Measurements from ENCODE around the gene GAS2L2. TPM values are rescaled to one million over a fixed set of nuclear protein-coding genes. Genes with fewer than 3 reads are reported as not detected.
"Not testable (repeated sequence)": the region's sequence is repeated elsewhere in the genome, so short reads cannot be mapped to it uniquely, and the experiment has no call there.

The GAS2L2 gene
- total RNA-seq, 2 donors from 2014 or later: 0.09 TPM; not detected in 1

- no peak for DNase-seq
- WGBS, 2 experiments (ENCODE audit: insufficient coverage in 1 of 2, insufficient read length in 1 of 2): 100% methylated on average over 1 of the region's 1 CpG; no CpG with 5 or more reads in 1 of the 2 experiments
- Histone ChIP-seq H3K27ac (ENCODE audit: low read depth, low read length) (no peak within 1 kb of the TSS), H3K4me1 (ENCODE audit: control insufficient read depth, insufficient read depth, low read length) (no peaks in the 10 kb centered on the region), H3K36me3 (ENCODE audit: control insufficient read depth, insufficient read depth, low read length) (no peaks in the 10 kb centered on the region), H3K9me3 (ENCODE audit: control insufficient read depth, low read length) (no peaks in the 10 kb centered on the region), H3K9ac (ENCODE audit: extremely low read depth, low read length, poor library complexity, severe bottlenecking) (no peak within 1 kb of the TSS), H3K4me3 (ENCODE audit: low read length) (no peak within 1 kb of the TSS), H3K27me3 (ENCODE audit: control insufficient read depth, insufficient read depth, low read length, poor library complexity, severe bottlenecking) (no peaks in the 10 kb centered on the region)
- H3K4me3 Mint-ChIP-seq: no peak within 1 kb of the TSS
- no peak for TF ChIP-seq CTCF (conservative IDR thresholded peaks at IDR 0.05)
- H3K27me3 Mint-ChIP-seq (ENCODE audit: insufficient read depth): peaks cover 11% of the 10 kb centered on the region
- peaks cover 6% of the 10 kb centered on the region for H3K4me1 Mint-ChIP-seq
- no peaks in the 10 kb centered on the region for H3K9me3 Mint-ChIP-seq
- H3K36me3 Mint-ChIP-seq (ENCODE audit: low read depth): no peaks in the 10 kb centered on the region
- no peak within 1 kb of the TSS for H3K27ac Mint-ChIP-seq
Measured at GRCh38 chr17:35760587-35760986, 7.5 kb upstream of the GAS2L2 start, which contains the start of gene C17orf50. TSS of gene C17orf50 (plus strand) at chr17:35760887. CDS start at chr17:35760942, 55 bp downstream.

GRCh38 chr17:35757243-35757642 lies 4.2 kb upstream of the GAS2L2 start:
- Mint-ChIP-seq H3K4me3 (no peak overlapping the region), H3K27ac (no peak overlapping the region), H3K27me3 (ENCODE audit: insufficient read depth) (peaks cover 4% of the 10 kb centered on the region), H3K9me3 (no peaks in the 10 kb centered on the region), H3K4me1 (no peaks in the 10 kb centered on the region), H3K36me3 (ENCODE audit: low read depth) (no peaks in the 10 kb centered on the region)
- Histone ChIP-seq H3K9ac (ENCODE audit: extremely low read depth, low read length, poor library complexity, severe bottlenecking) (no peak overlapping the region), H3K9me3 (ENCODE audit: control insufficient read depth, low read length) (no peaks in the 10 kb centered on the region), H3K4me1 (ENCODE audit: control insufficient read depth, insufficient read depth, low read length) (no peaks in the 10 kb centered on the region), H3K36me3 (ENCODE audit: control insufficient read depth, insufficient read depth, low read length) (no peaks in the 10 kb centered on the region), H3K27ac (ENCODE audit: low read depth, low read length) (no peak overlapping the region), H3K27me3 (ENCODE audit: control insufficient read depth, insufficient read depth, low read length, poor library complexity, severe bottlenecking) (no peaks in the 10 kb centered on the region), H3K4me3 (ENCODE audit: low read length) (no peak overlapping the region)
- TF ChIP-seq CTCF (conservative IDR thresholded peaks at IDR 0.05): no peak
- DNase-seq: no peak

GRCh38 chr17:35752471-35752870 lies 568 bp downstream of the GAS2L2 start:
- no peak for TF ChIP-seq CTCF (conservative IDR thresholded peaks at IDR 0.05)
- Mint-ChIP-seq H3K4me1 (peaks cover 4% of the 10 kb centered on the region), H3K27ac (no peak overlapping the region), H3K27me3 (ENCODE audit: insufficient read depth) (peaks cover 34% of the 10 kb centered on the region), H3K9me3 (no peaks in the 10 kb centered on the region), H3K36me3 (ENCODE audit: low read depth) (no peaks in the 10 kb centered on the region), H3K4me3 (no peak overlapping the region)
- Histone ChIP-seq H3K9ac (ENCODE audit: extremely low read depth, low read length, poor library complexity, severe bottlenecking) (no peak overlapping the region), H3K36me3 (ENCODE audit: control insufficient read depth, insufficient read depth, low read length) (no peaks in the 10 kb centered on the region), H3K4me1 (ENCODE audit: control insufficient read depth, insufficient read depth, low read length) (no peaks in the 10 kb centered on the region), H3K4me3 (ENCODE audit: low read length) (no peak overlapping the region), H3K27ac (ENCODE audit: low read depth, low read length) (no peak overlapping the region), H3K9me3 (ENCODE audit: control insufficient read depth, low read length) (no peaks in the 10 kb centered on the region), H3K27me3 (ENCODE audit: control insufficient read depth, insufficient read depth, low read length, poor library complexity, severe bottlenecking) (peaks cover 24% of the 10 kb centered on the region)
- no peak for DNase-seq
- 89 to 95% methylated on average over 13 to 16 of the region's 16 CpGs for WGBS, 2 experiments (ENCODE audit: insufficient coverage in 1 of 2, insufficient read length in 1 of 2)

- WGBS, 2 experiments (ENCODE audit: insufficient coverage in 1 of 2, insufficient read length in 1 of 2): 74 to 90% methylated on average over 3 to 4 of the region's 4 CpGs
Measured at GRCh38 chr17:35751541-35751940, 1.5 kb downstream of the GAS2L2 start.

More at GRCh38 chr17:35751541-35751940, 1.5 kb downstream of the GAS2L2 start:
- not testable (repeated sequence) for DNase-seq; H3K4me3 ChIP-seq (ENCODE audit: low read length); H3K4me1 ChIP-seq (ENCODE audit: control insufficient read depth, insufficient read depth, low read length); H3K4me3 Mint-ChIP-seq; H3K27ac ChIP-seq (ENCODE audit: low read depth, low read length); H3K36me3 ChIP-seq (ENCODE audit: control insufficient read depth, insufficient read depth, low read length); H3K4me1 Mint-ChIP-seq; H3K9ac ChIP-seq (ENCODE audit: extremely low read depth, low read length, poor library complexity, severe bottlenecking); H3K9me3 Mint-ChIP-seq; H3K27ac Mint-ChIP-seq; H3K36me3 Mint-ChIP-seq (ENCODE audit: low read depth); H3K9me3 ChIP-seq (ENCODE audit: control insufficient read depth, low read length)
- H3K27me3 ChIP-seq (ENCODE audit: control insufficient read depth, insufficient read depth, low read length, poor library complexity, severe bottlenecking): peaks cover 24% of the 10 kb centered on the region
- peaks cover 36% of the 10 kb centered on the region for H3K27me3 Mint-ChIP-seq (ENCODE audit: insufficient read depth)
